Neuronal stem cell (in vitro differentiated cells): ENCODE measurements around the gene TCF7.
A peak's percentile ranks its signal among the peaks of the same experiment; 100 is the strongest.

Experiments
- DNase-seq: peaks from one replicate; pipeline ENCODE4 v3.0.0-alpha.2; 2013; ENCODE audit warnings: low spot score
- H2AFZ ChIP-seq: one replicate; pipeline ENCODE4 v1.6.1; 2013; ENCODE audit warnings: mild to moderate bottlenecking, low read length, inconsistent platforms
- H2AK5ac ChIP-seq: 2 replicates; pipeline ENCODE4 v1.6.1; 2013; ENCODE audit warnings: low read depth, mild to moderate bottlenecking, inconsistent platforms, low read length, moderate library complexity, mixed read lengths
- H2BK120ac ChIP-seq: 2 replicates; pipeline ENCODE4 v1.6.1; 2013; ENCODE audit warnings: low read depth, mild to moderate bottlenecking, inconsistent platforms, low read length, moderate library complexity, mixed read lengths
- H2BK12ac ChIP-seq: one replicate; pipeline ENCODE4 v1.6.1; 2013; ENCODE audit warnings: low read length, inconsistent platforms
- H2BK15ac ChIP-seq: 2 replicates; pipeline ENCODE4 v1.6.1; 2013; ENCODE audit warnings: mild to moderate bottlenecking, low read length, inconsistent platforms, mixed read lengths
- H2BK5ac ChIP-seq: one replicate; pipeline ENCODE4 v1.6.1; 2013; ENCODE audit warnings: inconsistent platforms, mild to moderate bottlenecking, low read length, moderate library complexity
- H3K14ac ChIP-seq: one replicate; pipeline ENCODE4 v1.6.1; 2013; ENCODE audit warnings: low read length, inconsistent platforms
- H3K18ac ChIP-seq: 2 replicates; pipeline ENCODE4 v1.6.1; 2013; ENCODE audit warnings: low read length, inconsistent platforms
- H3K23ac ChIP-seq: 2 replicates; pipeline ENCODE4 v1.6.1; 2013; ENCODE audit warnings: low read depth, mild to moderate bottlenecking, mixed read lengths, low read length, inconsistent platforms; ENCODE audit not compliant: poor library complexity
- H3K27ac ChIP-seq: replicated peaks from 3 replicates; pipeline ENCODE4 v1.5.1; 2013; ENCODE audit warnings: low read length, inconsistent platforms
- H3K27me3 ChIP-seq, 3 experiments: 2 replicates each; pipeline ENCODE4 v1.6.1; 2013; ENCODE audit warnings: low read length in 3 of 3, mild to moderate bottlenecking in 2 of 3, inconsistent platforms in 1 of 3, low read depth in 1 of 3, mixed read lengths in 1 of 3, moderate library complexity in 1 of 3; ENCODE audit not compliant: control insufficient read depth in 3 of 3, insufficient read depth in 3 of 3
- H3K36me3 ChIP-seq, 2 donors: replicated peaks in 1 of 2; 2 replicates each; pipeline ENCODE4 v1.6.1; 2013; ENCODE audit warnings: low read length in 2 of 2; ENCODE audit not compliant: control insufficient read depth in 2 of 2, insufficient read depth in 2 of 2
- H3K4ac ChIP-seq: 2 replicates; pipeline ENCODE4 v1.6.1; 2013; ENCODE audit warnings: inconsistent platforms, mild to moderate bottlenecking, low read length, moderate library complexity
- H3K4me1 ChIP-seq, 2 donors: 1 replicate in 1 of 2; 2 replicates in 1 of 2; pipeline ENCODE4 v1.6.1; 2013; ENCODE audit warnings: low read length in 2 of 2, low read depth in 1 of 2; ENCODE audit not compliant: control insufficient read depth in 2 of 2, insufficient read depth in 1 of 2
- H3K4me2 ChIP-seq: one replicate; pipeline ENCODE4 v1.6.1; 2013; ENCODE audit warnings: mild to moderate bottlenecking, low read length, inconsistent platforms; ENCODE audit not compliant: insufficient read depth, poor library complexity, severe bottlenecking
- H3K4me3 ChIP-seq, 2 donors: 2 replicates each; pipeline ENCODE4 v1.5.1; 2013; ENCODE audit warnings: low read length in 2 of 2, mild to moderate bottlenecking in 2 of 2, inconsistent platforms in 1 of 2, moderate library complexity in 1 of 2
- H3K79me1 ChIP-seq: one replicate; pipeline ENCODE4 v1.6.1; 2013; ENCODE audit warnings: low read depth, mild to moderate bottlenecking, inconsistent platforms, low read length, moderate library complexity
- H3K9ac ChIP-seq: one replicate; pipeline ENCODE4 v1.6.1; 2013; ENCODE audit warnings: mild to moderate bottlenecking, low read depth, low read length, inconsistent platforms; ENCODE audit not compliant: poor library complexity
- H3K9me3 ChIP-seq, 2 donors: replicated peaks in 1 of 2; 2 replicates each; pipeline versions ENCODE3 to v1.6.1; 2013; ENCODE audit warnings: low read length in 2 of 2, mild to moderate bottlenecking in 2 of 2, inconsistent platforms in 1 of 2, low read depth in 1 of 2, mixed read lengths in 1 of 2, moderate library complexity in 1 of 2; ENCODE audit not compliant: control insufficient read depth in 2 of 2, insufficient read depth in 1 of 2
- H4K8ac ChIP-seq: one replicate; pipeline ENCODE4 v1.6.1; 2013; ENCODE audit warnings: low read depth, mild to moderate bottlenecking, inconsistent platforms, low read length, moderate library complexity
- H4K91ac ChIP-seq: one replicate; pipeline ENCODE4 v1.6.1; 2013; ENCODE audit warnings: low read length, low read depth, mild to moderate bottlenecking, inconsistent platforms; ENCODE audit not compliant: poor library complexity
- WGBS, 2 donors: extraction: QIAGEN DNeasy Blood & Tissue Kit; methylation state at CpG; one replicate each; pipeline ENCODE4 v1.1.7; 2013; ENCODE audit warnings: missing lambda C conversion rate in 2 of 2, mixed read lengths in 1 of 2; ENCODE audit not compliant: insufficient read length in 2 of 2, insufficient replicate concordance in 1 of 2; ENCODE audit errors: extremely low coverage in 2 of 2; 5-methylcytosine and 5-hydroxymethylcytosine counted together

Gene TCF7

DNA sequence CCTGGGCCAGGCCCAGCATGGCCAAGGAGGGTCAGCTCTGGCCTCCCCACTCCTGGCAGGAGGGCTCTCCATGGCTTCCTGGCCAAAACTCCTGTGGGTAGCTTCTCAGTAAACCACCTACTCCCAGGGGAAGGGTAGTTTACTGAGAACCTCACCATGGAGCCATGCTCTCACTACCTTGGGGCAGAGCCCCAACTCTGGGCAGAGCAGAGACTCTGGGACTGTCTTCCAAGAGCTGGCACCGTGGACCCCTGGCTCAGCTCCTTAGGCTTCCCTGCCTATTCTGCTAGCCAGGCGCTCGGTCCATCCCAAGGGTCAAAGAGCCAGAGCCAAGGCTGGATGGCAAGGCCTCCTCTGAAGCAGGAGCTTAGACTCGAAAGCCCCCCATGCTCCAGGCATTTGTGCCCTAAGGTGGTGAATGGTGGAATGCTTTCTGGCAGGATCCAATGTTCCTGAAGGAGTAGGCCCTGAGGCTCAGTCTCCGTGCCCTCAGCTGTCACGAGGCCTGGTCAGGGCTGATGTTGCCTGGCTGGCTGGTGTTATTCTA, 19.6 kb downstream of the TCF7 start:
- Histone ChIP-seq H3K23ac (no peak overlapping the region), H3K36me3 (peaks cover 30 to 82% of the 10 kb centered on the region in 2 donors), H2BK120ac (no peak overlapping the region), H2BK12ac (no peak overlapping the region), H3K9me3 (no peaks in the 10 kb centered on the region), H3K27me3 (no peaks in the 10 kb centered on the region), H3K4me3 (no peak overlapping the region), H3K9ac (peak overlapping the region; percentile 51), H3K79me1 (peaks cover 6% of the 10 kb centered on the region), H4K91ac (no peak overlapping the region), H3K18ac (peak overlapping the region; percentile 6), H3K27ac (no peak overlapping the region), H2BK5ac (peak overlapping the region; percentile 17), H2AFZ (no peak overlapping the region), H3K4me2 (no peak overlapping the region), H2BK15ac (no peak overlapping the region), H4K8ac (no peak overlapping the region), H3K4me1 (no peaks in the 10 kb centered on the region), H3K4ac (no peak overlapping the region), H3K14ac (no peak overlapping the region), H2AK5ac (no peak overlapping the region)
- no peak for DNase-seq
- WGBS, 2 donors: no CpG with 5 or more reads among the region's 6 CpGs

GRCh38 chr5:134135091-134135655, 20.7 kb downstream of the TCF7 start:
- Histone ChIP-seq H2BK12ac (no peak overlapping the region), H3K23ac (no peak overlapping the region), H2BK15ac (no peak overlapping the region), H3K4me2 (no peak overlapping the region), H4K8ac (no peak overlapping the region), H3K14ac (no peak overlapping the region), H3K27ac (no peak overlapping the region), H3K36me3 (peaks cover 33 to 85% of the 10 kb centered on the region in 2 donors), H3K9me3 (no peaks in the 10 kb centered on the region), H3K4ac (no peak overlapping the region), H3K4me1 (no peaks in the 10 kb centered on the region), H2AK5ac (no peak overlapping the region), H3K4me3 (no peak overlapping the region), H3K18ac (no peak overlapping the region), H2BK120ac (no peak overlapping the region), H3K79me1 (peaks cover 12% of the 10 kb centered on the region), H3K9ac (no peak overlapping the region), H3K27me3 (no peaks in the 10 kb centered on the region), H2BK5ac (no peak overlapping the region), H4K91ac (no peak overlapping the region), H2AFZ (no peak overlapping the region)
- no CpG with 5 or more reads among the region's 7 CpGs for WGBS, 2 donors
- DNase-seq: no peak

DNA sequence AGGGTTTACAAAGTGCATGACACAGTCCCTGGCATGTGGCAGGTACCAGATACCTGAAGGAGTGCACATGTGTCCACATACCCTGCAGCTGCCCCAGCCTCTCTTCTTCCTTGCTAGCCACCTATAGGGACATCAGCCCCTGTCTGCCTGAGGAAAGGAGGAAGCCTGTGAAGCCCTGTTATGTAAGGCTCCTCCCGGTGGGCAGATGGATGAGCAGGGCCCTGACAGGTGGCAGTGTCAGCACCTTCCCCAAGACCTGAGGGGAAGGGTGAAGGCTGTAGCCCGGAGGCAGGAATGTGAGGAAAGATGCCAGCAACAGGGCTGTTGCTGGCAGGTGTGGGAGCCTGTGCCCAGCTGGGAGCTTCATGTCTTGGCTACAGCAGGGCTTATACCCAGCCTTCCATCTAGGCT, 21.7 kb downstream of the TCF7 start:
- Histone ChIP-seq H3K36me3 (peaks cover 32 to 86% of the 10 kb centered on the region in 2 donors), H3K4me1 (no peaks in the 10 kb centered on the region), H2AK5ac (no peak overlapping the region), H2BK15ac (no peak overlapping the region), H3K9ac (no peak overlapping the region), H2AFZ (no peak overlapping the region), H3K9me3 (no peaks in the 10 kb centered on the region), H2BK5ac (no peak overlapping the region), H2BK120ac (no peak overlapping the region), H3K79me1 (peaks cover 12% of the 10 kb centered on the region), H4K91ac (no peak overlapping the region), H3K4me2 (no peak overlapping the region), H3K27ac (no peak overlapping the region), H3K23ac (no peak overlapping the region), H3K4me3 (no peak overlapping the region), H4K8ac (no peak overlapping the region), H3K18ac (no peak overlapping the region), H3K14ac (no peak overlapping the region), H3K4ac (no peak overlapping the region), H3K27me3 (no peaks in the 10 kb centered on the region), H2BK12ac (no peak overlapping the region)
- DNase-seq: no peak
- no CpG with 5 or more reads among the region's 2 CpGs for WGBS, 2 donors

GRCh38 chr5:134136771-134137170, 22.3 kb downstream of the TCF7 start:
- Histone ChIP-seq H3K23ac (no peak overlapping the region), H4K91ac (no peak overlapping the region), H3K18ac (no peak overlapping the region), H2BK5ac (no peak overlapping the region), H2AK5ac (no peak overlapping the region), H3K27me3 (no peaks in the 10 kb centered on the region), H3K4me1 (no peaks in the 10 kb centered on the region), H3K9ac (no peak overlapping the region), H3K27ac (no peak overlapping the region), H3K36me3 (peaks cover 28 to 86% of the 10 kb centered on the region in 2 donors), H2AFZ (no peak overlapping the region), H2BK12ac (no peak overlapping the region), H3K79me1 (peaks cover 12% of the 10 kb centered on the region), H2BK120ac (no peak overlapping the region), H3K14ac (no peak overlapping the region), H3K4ac (no peak overlapping the region), H3K4me3 (no peak overlapping the region), H3K9me3 (no peaks in the 10 kb centered on the region), H4K8ac (no peak overlapping the region), H2BK15ac (no peak overlapping the region), H3K4me2 (no peak overlapping the region)
- no CpG with 5 or more reads among the region's 7 CpGs for WGBS, 2 donors
- no peak for DNase-seq
